Effector memory CD4-positive, alpha-beta T cell (primary cell): ENCODE data around the gene C2orf49.
A peak's percentile ranks its signal among the peaks of the same experiment; 100 is the strongest.

ENCODE experiments used
- DNase-seq, 3 donors: peaks; one replicate each; pipeline ENCODE4 v3.0.0-alpha.2; 2020
- H3K27ac ChIP-seq: 2 replicates; pipeline ENCODE4 v1.7.0; 2013; ENCODE audit warnings: mild to moderate bottlenecking, low read length, moderate library complexity; ENCODE audit not compliant: insufficient read depth, poor library complexity, severe bottlenecking
- H3K27me3 ChIP-seq: replicated peaks from 2 replicates; pipeline ENCODE4 v1.7.0; 2013; ENCODE audit warnings: mild to moderate bottlenecking, low read length; ENCODE audit not compliant: insufficient read depth, control insufficient read depth, poor library complexity, severe bottlenecking
- H3K36me3 ChIP-seq: 2 replicates; pipeline ENCODE4 v1.7.0; 2013; ENCODE audit warnings: mild to moderate bottlenecking, low read length, moderate library complexity; ENCODE audit not compliant: control insufficient read depth, insufficient read depth
- H3K4me1 ChIP-seq: 2 replicates; pipeline ENCODE4 v1.7.0; 2013; ENCODE audit warnings: low read length, mild to moderate bottlenecking; ENCODE audit not compliant: control insufficient read depth, insufficient read depth, poor library complexity, severe bottlenecking
- H3K4me3 ChIP-seq: 2 replicates; pipeline ENCODE4 v1.7.0; 2013; ENCODE audit warnings: low read length, low read depth, mild to moderate bottlenecking; ENCODE audit not compliant: insufficient read depth, poor library complexity, severe bottlenecking
- H3K9me3 ChIP-seq: 2 replicates; pipeline ENCODE4 v1.7.0; 2013; ENCODE audit warnings: mild to moderate bottlenecking, low read length, moderate library complexity; ENCODE audit not compliant: control insufficient read depth

C2orf49 gene

DNA sequence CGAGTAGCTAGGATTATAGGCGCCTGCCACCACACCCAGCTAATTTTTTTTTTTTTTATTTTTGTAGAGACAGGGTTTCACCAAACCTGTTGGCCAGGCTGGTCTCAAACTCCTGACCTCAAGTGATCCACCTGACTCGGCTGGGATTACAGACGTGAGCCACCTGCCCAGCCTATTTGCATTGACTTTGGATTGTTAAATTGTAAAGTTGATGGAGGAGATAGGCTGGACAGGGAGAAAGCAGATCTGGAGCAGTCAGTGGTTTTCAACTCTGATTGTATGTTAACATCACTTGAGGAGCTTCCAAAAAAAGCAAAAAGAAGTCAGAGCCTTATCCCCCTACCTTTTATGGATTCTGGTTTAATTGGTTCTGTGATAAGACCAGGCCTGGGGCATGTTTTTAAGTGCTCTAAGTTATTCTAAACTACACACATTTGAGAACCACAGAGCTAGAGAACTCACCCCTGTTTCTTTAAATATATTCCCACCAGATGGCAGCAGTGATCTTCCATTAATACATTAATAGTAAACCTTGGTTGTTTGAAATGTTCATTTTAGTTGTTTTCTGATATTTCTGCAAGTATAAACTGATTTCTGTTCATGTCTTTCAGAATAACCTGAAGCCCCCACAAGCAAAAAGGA is 7.5 kb downstream of the C2orf49 start:
- no peak for DNase-seq
- Histone ChIP-seq H3K36me3 (peaks cover 76% of the 10 kb centered on the region), H3K4me1 (no peaks in the 10 kb centered on the region), H3K27ac (no peak overlapping the region), H3K9me3 (no peaks in the 10 kb centered on the region), H3K4me3 (no peak overlapping the region), H3K27me3 (no peaks in the 10 kb centered on the region)

DNA sequence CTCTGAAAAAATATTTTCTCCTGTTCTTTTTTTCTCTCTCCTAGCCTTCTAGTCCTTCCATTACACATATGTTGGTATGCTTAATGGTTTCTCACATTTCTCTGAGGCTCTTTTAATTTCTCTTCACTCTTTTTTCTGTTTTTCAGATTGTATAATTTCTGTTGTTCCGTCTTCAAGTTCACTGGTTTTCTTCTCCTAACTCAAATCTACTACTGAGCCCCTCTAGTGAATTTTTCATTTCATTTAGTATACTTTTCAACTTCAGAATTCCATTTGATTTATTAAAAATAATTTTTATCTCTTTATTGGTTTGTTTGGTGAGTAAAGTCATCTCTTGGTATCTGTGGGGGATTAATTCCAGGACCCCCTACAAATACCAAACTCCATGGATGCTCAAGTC is 19.8 kb downstream of the C2orf49 start:
- DNase-seq, result no peak
- Histone ChIP-seq H3K9me3 (no peaks in the 10 kb centered on the region), H3K4me1 (peaks cover 5% of the 10 kb centered on the region), H3K36me3 (peaks cover 32% of the 10 kb centered on the region), H3K27me3 (no peaks in the 10 kb centered on the region), H3K27ac (no peak overlapping the region), H3K4me3 (no peak overlapping the region)

- H3K27ac ChIP-seq, result no peak overlapping the region
- no peaks in the 10 kb centered on the region for H3K9me3 ChIP-seq
- H3K4me3 ChIP-seq, result no peak overlapping the region
- H3K36me3 ChIP-seq, result peaks cover 32% of the 10 kb centered on the region
- H3K27me3 ChIP-seq, result no peaks in the 10 kb centered on the region
- no peak for DNase-seq
- peaks cover 5% of the 10 kb centered on the region for H3K4me1 ChIP-seq
These were observed 21.3 kb downstream of the C2orf49 start for GRCh38 chr2:105358593-105358992.

GRCh38 chr2:105361102-105361889 is 24.0 kb downstream of the C2orf49 start:
- H3K4me1 ChIP-seq, result peaks cover 5% of the 10 kb centered on the region
- H3K36me3 ChIP-seq, result peaks cover 22% of the 10 kb centered on the region
- H3K9me3 ChIP-seq, result no peaks in the 10 kb centered on the region
- H3K27ac ChIP-seq, result no peak overlapping the region
- no peak for DNase-seq
- no peaks in the 10 kb centered on the region for H3K27me3 ChIP-seq
- H3K4me3 ChIP-seq, result no peak overlapping the region

GRCh38 chr2:105362862-105363591 is 25.7 kb downstream of the C2orf49 start:
- Histone ChIP-seq H3K36me3 (peaks cover 10% of the 10 kb centered on the region), H3K9me3 (no peaks in the 10 kb centered on the region), H3K4me3 (no peak overlapping the region), H3K27ac (no peak overlapping the region), H3K4me1 (peaks cover 5% of the 10 kb centered on the region), H3K27me3 (no peaks in the 10 kb centered on the region)
- DNase-seq, result no peak

DNA sequence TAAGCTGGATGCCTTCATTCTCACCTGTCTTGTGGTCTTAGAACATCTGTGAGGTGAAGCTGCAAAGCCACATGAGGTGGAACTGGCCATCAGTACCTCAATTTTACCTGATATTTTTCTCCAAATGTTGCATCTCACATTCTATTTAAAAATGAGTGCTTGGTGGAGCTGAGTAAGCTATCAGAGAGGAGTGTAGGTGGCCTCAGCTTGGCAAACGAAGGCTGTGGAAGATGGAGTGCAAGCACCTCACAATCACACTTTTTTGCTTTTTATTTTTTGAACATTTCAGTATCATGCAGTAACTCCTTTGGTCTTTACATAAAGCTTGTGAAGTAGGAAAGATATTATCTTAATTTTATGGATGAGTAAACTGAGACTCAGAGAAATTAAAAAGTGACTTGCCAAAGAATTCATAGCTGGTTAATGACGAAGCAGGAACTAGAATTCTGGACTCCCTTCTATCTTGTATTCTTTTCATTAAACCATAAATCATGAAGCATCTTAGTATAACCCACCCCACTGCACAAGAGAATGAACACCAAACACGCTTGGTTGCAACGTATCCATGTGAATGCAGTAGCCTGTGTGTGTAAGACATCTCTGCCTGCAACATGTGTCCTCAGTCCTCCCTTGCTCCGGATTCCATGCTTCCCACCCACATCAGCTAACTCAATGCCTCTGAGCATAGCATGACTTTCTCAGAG is 27.2 kb downstream of the C2orf49 start:
- Histone ChIP-seq H3K9me3 (no peaks in the 10 kb centered on the region), H3K27ac (no peak overlapping the region), H3K27me3 (no peaks in the 10 kb centered on the region), H3K36me3 (no peaks in the 10 kb centered on the region), H3K4me1 (peaks cover 5% of the 10 kb centered on the region), H3K4me3 (no peak overlapping the region)
- no peak for DNase-seq

GRCh38 chr2:105365206-105365605 is 27.9 kb downstream of the C2orf49 start:
- H3K4me1 ChIP-seq, result peaks cover 11% of the 10 kb centered on the region
- DNase-seq, result no peak
- H3K9me3 ChIP-seq, result no peaks in the 10 kb centered on the region
- no peak overlapping the region for H3K4me3 ChIP-seq
- H3K27ac ChIP-seq, result no peak overlapping the region
- no peaks in the 10 kb centered on the region for H3K27me3 ChIP-seq
- no peaks in the 10 kb centered on the region for H3K36me3 ChIP-seq

GRCh38 chr2:105368759-105369408 is 31.5 kb downstream of the C2orf49 start:
- H3K4me3 ChIP-seq, result no peak overlapping the region
- no peaks in the 10 kb centered on the region for H3K9me3 ChIP-seq
- no peaks in the 10 kb centered on the region for H3K36me3 ChIP-seq
- no peak for DNase-seq
- peaks cover 12% of the 10 kb centered on the region for H3K4me1 ChIP-seq
- H3K27me3 ChIP-seq, result no peaks in the 10 kb centered on the region
- no peak overlapping the region for H3K27ac ChIP-seq

DNA sequence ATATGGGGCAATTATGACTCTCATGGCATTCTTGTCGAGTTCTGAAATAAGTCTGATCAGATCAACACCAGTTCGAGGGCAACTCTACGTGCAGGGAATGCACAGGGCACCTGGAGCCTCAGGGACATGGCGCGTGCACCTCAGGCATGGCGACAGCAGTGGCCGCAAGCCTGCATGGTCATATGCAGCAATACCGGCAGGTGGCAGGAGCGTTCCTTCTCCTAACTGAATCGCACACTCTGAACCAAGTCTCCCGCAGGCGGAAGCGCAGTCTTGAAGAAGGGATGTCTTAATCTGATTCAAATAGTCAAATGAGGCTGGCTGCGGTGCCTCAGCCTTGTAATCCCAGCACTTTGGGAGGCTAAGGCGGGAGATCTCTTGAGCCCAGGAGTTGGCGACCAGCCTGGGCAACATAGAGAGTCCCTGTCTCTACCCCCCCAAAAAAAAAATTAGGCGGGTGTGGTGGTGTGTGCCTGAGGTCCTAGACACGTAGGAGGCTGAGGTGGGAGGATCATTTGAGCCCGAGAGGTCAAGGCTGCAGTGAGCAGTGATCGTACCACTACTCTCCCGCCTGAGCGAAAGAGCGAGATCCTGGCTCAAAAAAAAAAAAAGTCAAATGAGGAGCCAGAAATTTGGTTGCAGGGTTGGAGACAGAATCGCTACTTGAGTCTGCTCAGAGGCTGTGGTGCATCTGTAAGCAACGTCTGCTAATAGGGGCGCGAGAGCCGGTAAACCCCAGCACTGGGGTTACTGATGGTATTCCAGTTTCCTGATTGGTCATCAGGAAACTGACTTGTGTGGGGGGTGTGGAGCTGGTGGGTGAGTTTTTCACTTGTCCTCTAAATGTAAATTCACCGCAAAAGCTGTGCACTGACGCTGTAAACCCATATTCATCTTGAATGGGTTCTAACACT is 32.7 kb downstream of the C2orf49 start:
- Histone ChIP-seq H3K27me3 (no peaks in the 10 kb centered on the region), H3K36me3 (no peaks in the 10 kb centered on the region)

More for the DNA sequence above, 32.7 kb downstream of the C2orf49 start:
- Histone ChIP-seq H3K4me1 (peaks cover 12% of the 10 kb centered on the region), H3K27ac (no peak overlapping the region), H3K4me3 (no peak overlapping the region), H3K9me3 (no peaks in the 10 kb centered on the region)
- DNase-seq, result peak; percentile 55 to 72 (median 62)
